OCI-LY3 (cell line): ENCODE results near the gene FSHR.

Experiments
- H2AFZ ChIP-seq: fragments of 200-600, 300-600 bp; shearing (Covaris generic); 2 replicates; pipeline ENCODE4 v1.6.0; 2014; ENCODE audit warnings: antibody characterized with exemption, low read depth, low read length
- H3K27ac ChIP-seq: fragments of 200-600, 300-600 bp; sonication (generic); 2 replicates; pipeline ENCODE4 v1.5.1; 2014; ENCODE audit warnings: mild to moderate bottlenecking, low read length, moderate library complexity, mixed read lengths
- H3K27me3 ChIP-seq: fragments of 200-600, 300-600 bp; sonication (generic); 2 replicates; pipeline ENCODE4 v1.6.1; 2014; ENCODE audit warnings: low read depth, low read length, mixed read lengths
- H3K36me3 ChIP-seq: fragments of 200-600, 300-600 bp; sonication (generic); replicated peaks from 2 replicates; pipeline ENCODE3; 2014; ENCODE audit warnings: low read depth, low read length, mixed read lengths
- H3K4me1 ChIP-seq: fragments of 300-600, 200-600 bp; sonication (generic); 2 replicates; pipeline ENCODE4 v1.6.1; 2014; ENCODE audit warnings: low read length, mixed read lengths
- H3K4me2 ChIP-seq: fragments of 200-600, 300-600 bp; sonication (generic); 2 replicates; pipeline ENCODE4 v1.6.1; 2014; ENCODE audit warnings: low read length, mixed read lengths
- H3K4me3 ChIP-seq: fragments of 300-600, 200-600 bp; sonication (generic); 2 replicates; pipeline ENCODE4 v1.5.1; 2014; ENCODE audit warnings: antibody characterized with exemption, mild to moderate bottlenecking, low read length, moderate library complexity
- H3K79me2 ChIP-seq: fragments of 300-600, 200-600 bp; shearing (Covaris generic); 2 replicates; pipeline ENCODE4 v1.6.1; 2014; ENCODE audit warnings: mild to moderate bottlenecking, low read length, mixed read lengths
- H3K9ac ChIP-seq: fragments of 300-600, 200-600 bp; shearing (Covaris generic); 2 replicates; pipeline ENCODE4 v1.6.0; 2014; ENCODE audit warnings: mild to moderate bottlenecking, low read length, moderate library complexity
- H3K9me3 ChIP-seq: fragments of 200-600, 300-600 bp; shearing (Covaris generic); 2 replicates; pipeline ENCODE4 v1.6.1; 2014; ENCODE audit warnings: low read length, mixed read lengths; ENCODE audit not compliant: insufficient read depth
- H4K20me1 ChIP-seq: fragments of 200-600, 300-600 bp; sonication (generic); 2 replicates; pipeline ENCODE4 v1.6.1; 2016; ENCODE audit warnings: low read length, mixed read lengths; ENCODE audit not compliant: insufficient read depth
- EZH2phosphoT487 ChIP-seq: fragments of 200-600 bp; shearing (Covaris generic); IDR thresholded peaks from 2 replicates; pipeline ENCODE4 v1.6.1; 2018; ENCODE audit warnings: antibody characterized with exemption, mixed run types, low read depth
- TF ChIP-seq, protein P1 (sequence below): fragments of 200-600, 300-600 bp; sonication (generic); IDR thresholded peaks from 2 replicates; pipeline ENCODE4 v1.5.1; 2014; ENCODE audit warnings: antibody characterized with exemption, low read length, low read depth

Gene FSHR

DNA sequence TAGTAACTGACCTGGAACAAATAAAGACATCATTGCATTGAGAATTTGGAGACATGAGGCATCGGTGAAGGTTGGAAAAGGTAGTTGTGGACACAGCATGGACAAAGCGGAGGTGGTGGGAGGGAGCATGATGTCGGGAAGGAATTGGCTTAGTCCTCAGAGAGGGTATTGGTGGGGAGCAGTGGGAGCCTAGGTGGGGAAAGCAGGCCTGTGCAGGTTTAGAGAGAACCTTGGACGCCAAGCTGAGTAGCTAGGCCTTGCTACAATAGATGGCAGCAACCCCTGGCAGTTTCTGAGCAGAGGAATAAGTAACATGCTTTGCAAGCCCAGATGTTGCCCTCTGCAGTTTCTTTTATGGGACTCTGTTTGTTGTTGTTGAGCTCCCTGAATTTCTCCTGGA is 221.6 kb downstream of the FSHR start:
- no peaks in the 10 kb centered on the region for H3K36me3 ChIP-seq
- no peak overlapping the region for H3K9ac ChIP-seq

DNA sequence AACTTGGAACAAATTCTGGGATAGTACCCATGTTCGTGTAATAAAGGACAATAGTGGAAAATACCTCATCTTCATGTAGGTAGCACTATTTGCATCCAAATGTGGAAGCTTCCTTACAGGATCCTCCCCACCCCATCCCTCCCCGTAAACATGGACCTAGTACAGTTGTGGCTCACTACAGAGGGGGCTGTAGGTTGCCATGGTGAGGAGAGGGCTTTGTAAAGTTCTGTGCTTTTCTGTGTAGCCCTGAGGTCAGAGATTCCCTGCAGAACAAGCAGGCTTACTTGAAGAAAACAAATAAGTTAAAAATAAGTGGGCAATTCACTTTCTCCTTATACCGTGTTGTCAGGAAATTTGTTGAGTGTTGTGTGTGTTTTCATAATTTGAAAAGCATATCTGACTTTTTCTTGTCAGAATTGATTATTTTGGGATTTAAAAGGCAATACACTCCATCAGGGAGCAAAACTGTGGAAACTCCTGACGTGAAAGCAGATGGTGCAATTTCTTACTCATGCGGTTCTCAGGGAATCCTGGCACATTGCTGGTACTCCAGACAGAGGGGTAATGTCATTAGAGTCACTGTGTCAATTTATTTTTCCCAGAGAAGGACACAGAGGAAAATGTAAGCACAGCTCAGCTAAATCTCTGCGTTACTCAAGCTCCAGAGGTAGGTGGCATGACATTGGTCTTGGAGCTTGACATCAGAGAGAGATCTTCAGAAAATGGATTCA is 224.6 kb downstream of the FSHR start:
- no peak overlapping the region for H3K27ac ChIP-seq
- H3K27me3 ChIP-seq, result peaks cover 5% of the 10 kb centered on the region
- H3K4me3 ChIP-seq, result no peak overlapping the region
- no peak overlapping the region for H2AFZ ChIP-seq
- no peaks in the 10 kb centered on the region for H3K4me1 ChIP-seq
- H3K9me3 ChIP-seq, result no peaks in the 10 kb centered on the region
- TF ChIP-seq EZH2phosphoT487, result no peak
- TF ChIP-seq, protein P1, sequence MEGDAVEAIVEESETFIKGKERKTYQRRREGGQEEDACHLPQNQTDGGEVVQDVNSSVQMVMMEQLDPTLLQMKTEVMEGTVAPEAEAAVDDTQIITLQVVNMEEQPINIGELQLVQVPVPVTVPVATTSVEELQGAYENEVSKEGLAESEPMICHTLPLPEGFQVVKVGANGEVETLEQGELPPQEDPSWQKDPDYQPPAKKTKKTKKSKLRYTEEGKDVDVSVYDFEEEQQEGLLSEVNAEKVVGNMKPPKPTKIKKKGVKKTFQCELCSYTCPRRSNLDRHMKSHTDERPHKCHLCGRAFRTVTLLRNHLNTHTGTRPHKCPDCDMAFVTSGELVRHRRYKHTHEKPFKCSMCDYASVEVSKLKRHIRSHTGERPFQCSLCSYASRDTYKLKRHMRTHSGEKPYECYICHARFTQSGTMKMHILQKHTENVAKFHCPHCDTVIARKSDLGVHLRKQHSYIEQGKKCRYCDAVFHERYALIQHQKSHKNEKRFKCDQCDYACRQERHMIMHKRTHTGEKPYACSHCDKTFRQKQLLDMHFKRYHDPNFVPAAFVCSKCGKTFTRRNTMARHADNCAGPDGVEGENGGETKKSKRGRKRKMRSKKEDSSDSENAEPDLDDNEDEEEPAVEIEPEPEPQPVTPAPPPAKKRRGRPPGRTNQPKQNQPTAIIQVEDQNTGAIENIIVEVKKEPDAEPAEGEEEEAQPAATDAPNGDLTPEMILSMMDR, result no peak
- no peak overlapping the region for H3K9ac ChIP-seq
- no peaks in the 10 kb centered on the region for H3K79me2 ChIP-seq
- H3K4me2 ChIP-seq, result no peak overlapping the region
- H3K36me3 ChIP-seq, result no peaks in the 10 kb centered on the region
- no peaks in the 10 kb centered on the region for H4K20me1 ChIP-seq

More for the DNA sequence above, 221.6 kb downstream of the FSHR start:
- no peaks in the 10 kb centered on the region for H3K79me2 ChIP-seq
- H3K27ac ChIP-seq, result no peak overlapping the region
- TF ChIP-seq, protein P1, result no peak
- TF ChIP-seq EZH2phosphoT487, result no peak
- peaks cover 8% of the 10 kb centered on the region for H3K27me3 ChIP-seq
- no peaks in the 10 kb centered on the region for H4K20me1 ChIP-seq
- H3K9me3 ChIP-seq, result no peaks in the 10 kb centered on the region
- no peaks in the 10 kb centered on the region for H3K4me1 ChIP-seq
- H2AFZ ChIP-seq, result no peak overlapping the region
- no peak overlapping the region for H3K4me3 ChIP-seq
- H3K4me2 ChIP-seq, result no peak overlapping the region

DNA sequence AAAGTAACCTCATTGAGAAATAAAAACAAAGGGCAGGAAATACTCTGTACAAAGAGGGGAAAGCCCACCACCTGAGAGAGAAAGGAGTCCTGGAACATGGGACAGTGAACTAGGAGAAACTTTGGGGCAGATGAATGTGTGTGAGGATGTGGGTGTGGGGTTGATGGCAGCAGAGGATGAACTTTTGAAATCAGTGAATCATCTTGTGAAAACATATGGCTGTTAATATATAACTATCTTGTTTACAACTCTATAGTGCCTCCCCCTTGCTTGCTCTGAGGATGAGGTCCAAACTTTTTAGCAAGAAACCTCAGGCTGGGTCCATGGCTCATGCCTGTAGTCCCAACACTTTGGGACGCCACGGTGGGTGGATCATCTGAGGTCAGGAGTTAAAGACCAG is 227.0 kb downstream of the FSHR start:
- Histone ChIP-seq H3K4me1 (no peaks in the 10 kb centered on the region), H4K20me1 (no peaks in the 10 kb centered on the region), H3K27me3 (peaks cover 5% of the 10 kb centered on the region), H2AFZ (no peak overlapping the region), H3K9ac (no peak overlapping the region), H3K9me3 (no peaks in the 10 kb centered on the region), H3K27ac (no peak overlapping the region), H3K4me2 (no peak overlapping the region), H3K4me3 (no peak overlapping the region), H3K36me3 (no peaks in the 10 kb centered on the region), H3K79me2 (no peaks in the 10 kb centered on the region)
- TF ChIP-seq, protein P1, result no peak
- no peak for TF ChIP-seq EZH2phosphoT487

DNA sequence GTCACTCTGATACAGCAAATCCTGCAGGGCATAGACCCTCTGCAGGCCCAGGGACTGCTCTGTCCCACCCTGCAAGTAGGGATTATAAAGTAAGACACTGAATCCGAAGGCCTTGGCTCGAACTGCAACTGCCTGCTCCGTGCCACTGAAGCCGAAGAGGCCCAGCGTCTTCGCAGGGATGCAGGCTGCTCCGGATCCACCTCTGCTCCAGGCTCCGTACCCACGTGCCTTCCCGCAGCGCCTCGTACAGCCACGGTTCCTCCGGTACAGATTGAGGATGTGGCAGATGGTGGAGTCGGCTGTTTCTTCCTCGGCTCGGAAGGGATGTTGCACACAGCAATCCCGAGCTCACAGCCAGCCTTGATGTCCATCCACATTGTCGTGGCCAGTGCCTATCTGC is 238.4 kb downstream of the FSHR start:
- Histone ChIP-seq H2AFZ (no peak overlapping the region), H3K9me3 (no peaks in the 10 kb centered on the region)
- TF ChIP-seq EZH2phosphoT487, result no peak
- TF ChIP-seq, protein P1, result no peak

More for the DNA sequence above, 238.4 kb downstream of the FSHR start:
- Histone ChIP-seq H3K9ac (no peak overlapping the region), H3K4me1 (peaks cover 7% of the 10 kb centered on the region), H3K27me3 (no peaks in the 10 kb centered on the region), H3K79me2 (no peaks in the 10 kb centered on the region), H3K36me3 (no peaks in the 10 kb centered on the region), H3K4me2 (no peak overlapping the region), H4K20me1 (no peaks in the 10 kb centered on the region), H3K4me3 (no peak overlapping the region), H3K27ac (no peak overlapping the region)
